Nephron progenitor cell (in vitro differentiated cells): ENCODE measurements around the gene RERE.
A peak's percentile ranks its signal among the peaks of the same experiment; 100 is the strongest.

Source experiments
- DNase-seq: peaks from one replicate; pipeline ENCODE4 v3.0.0; 2021
- H3K27ac Mint-ChIP-seq: 2 replicates; pipeline ENCODE4 v1.8.0; 2021; ENCODE audit warnings: mild to moderate bottlenecking, moderate library complexity, mixed read lengths
- H3K27me3 Mint-ChIP-seq: 2 replicates; pipeline ENCODE4 v1.8.0; 2021; ENCODE audit warnings: mild to moderate bottlenecking, low read depth, mixed read lengths; ENCODE audit not compliant: poor library complexity
- H3K36me3 Mint-ChIP-seq: 2 replicates; pipeline ENCODE4 v1.8.0; 2021; ENCODE audit warnings: low read depth, mixed read lengths
- H3K4me1 Mint-ChIP-seq: 2 replicates; pipeline ENCODE4 v1.8.0; 2021; ENCODE audit warnings: mixed read lengths
- H3K4me3 Mint-ChIP-seq: 2 replicates; pipeline ENCODE4 v1.8.0; 2021; ENCODE audit warnings: mild to moderate bottlenecking, moderate library complexity, mixed read lengths
- H3K9me3 Mint-ChIP-seq: 2 replicates; pipeline ENCODE4 v1.8.0; 2021; ENCODE audit warnings: mild to moderate bottlenecking, moderate library complexity, mixed read lengths
- CTCF ChIP-seq: fragments of 200-600 bp; sonication (generic); IDR thresholded peaks from 2 replicates; pipeline ENCODE4 v1.5.0; 2021; ENCODE audit warnings: antibody characterized with exemption

The RERE gene

DNA sequence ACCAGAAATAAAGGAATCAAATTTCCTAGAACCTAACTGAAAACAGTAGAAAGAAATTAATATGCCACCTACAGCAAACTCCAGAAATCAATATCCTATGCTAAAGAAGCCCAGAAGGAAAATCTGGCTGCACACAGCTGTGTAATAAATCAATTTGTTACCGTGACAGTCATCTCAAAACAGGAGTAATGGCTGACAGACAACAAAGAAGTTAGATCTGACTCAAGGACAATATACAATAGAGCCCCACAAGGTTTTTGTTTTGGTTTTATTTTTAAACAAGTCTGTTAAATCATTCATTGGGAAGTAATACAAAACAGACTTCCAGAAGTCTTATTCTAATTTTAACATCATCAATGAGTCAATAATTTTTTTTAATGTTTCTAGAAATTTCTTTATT, 168.4 kb downstream of the RERE start:
- Mint-ChIP-seq H3K27me3 (no peaks in the 10 kb centered on the region), H3K9me3 (no peaks in the 10 kb centered on the region), H3K4me3 (no peak overlapping the region), H3K27ac (no peak overlapping the region), H3K4me1 (peaks cover 56% of the 10 kb centered on the region), H3K36me3 (peaks cover 51% of the 10 kb centered on the region)
- TF ChIP-seq CTCF = no peak
- DNase-seq = no peak

DNA sequence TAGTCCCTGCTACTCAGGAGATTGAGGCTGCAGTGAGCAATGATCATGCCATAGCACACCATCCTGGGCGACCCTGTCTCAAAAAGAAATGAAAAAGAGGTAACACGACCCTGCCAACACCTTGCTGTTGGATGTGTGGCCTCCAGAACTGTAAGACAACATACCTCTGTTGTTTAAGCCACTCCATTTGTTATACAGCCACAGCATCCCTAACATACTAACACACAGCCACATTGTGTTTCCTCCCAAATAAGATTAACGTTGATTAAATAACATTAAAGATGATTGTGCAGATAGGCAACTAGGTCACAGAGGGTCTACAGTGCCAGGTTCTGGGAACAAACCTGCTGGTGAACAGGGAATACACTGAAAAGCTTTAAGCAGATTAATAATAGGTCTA, 170.4 kb downstream of the RERE start:
- TF ChIP-seq CTCF = no peak
- Mint-ChIP-seq H3K4me3 (no peak overlapping the region), H3K27ac (peak overlapping the region; percentile 53)

DNA sequence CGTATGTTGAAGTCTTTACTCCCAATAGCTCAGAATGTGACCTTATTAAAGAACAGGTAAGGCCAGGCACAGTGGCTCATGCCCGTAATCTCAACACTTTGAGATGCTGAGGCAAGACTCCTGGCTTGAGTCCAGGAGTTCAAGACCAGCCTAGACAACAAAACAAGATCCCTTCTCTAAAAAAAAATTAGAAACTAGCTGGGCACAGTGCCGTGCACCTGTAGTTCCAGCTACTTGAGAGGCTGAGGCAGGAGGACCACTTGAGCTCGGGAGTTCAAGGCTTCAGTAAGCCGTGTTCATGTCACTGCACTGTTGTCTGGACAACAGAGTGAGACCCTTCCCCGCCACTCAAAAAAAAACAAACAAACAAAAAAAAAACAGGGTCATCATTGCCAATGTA, 171.3 kb downstream of the RERE start:
- Mint-ChIP-seq H3K36me3 (peaks cover 46% of the 10 kb centered on the region), H3K4me1 (peaks cover 32% of the 10 kb centered on the region), H3K27me3 (no peaks in the 10 kb centered on the region), H3K27ac (peak overlapping the region; percentile 80), H3K9me3 (no peaks in the 10 kb centered on the region), H3K4me3 (no peak overlapping the region)
- TF ChIP-seq CTCF = no peak
- DNase-seq = no peak

More for the DNA sequence above, 170.4 kb downstream of the RERE start:
- Mint-ChIP-seq H3K4me1 (peaks cover 36% of the 10 kb centered on the region), H3K9me3 (no peaks in the 10 kb centered on the region), H3K27me3 (no peaks in the 10 kb centered on the region), H3K36me3 (peaks cover 46% of the 10 kb centered on the region)
- no peak for DNase-seq

DNA sequence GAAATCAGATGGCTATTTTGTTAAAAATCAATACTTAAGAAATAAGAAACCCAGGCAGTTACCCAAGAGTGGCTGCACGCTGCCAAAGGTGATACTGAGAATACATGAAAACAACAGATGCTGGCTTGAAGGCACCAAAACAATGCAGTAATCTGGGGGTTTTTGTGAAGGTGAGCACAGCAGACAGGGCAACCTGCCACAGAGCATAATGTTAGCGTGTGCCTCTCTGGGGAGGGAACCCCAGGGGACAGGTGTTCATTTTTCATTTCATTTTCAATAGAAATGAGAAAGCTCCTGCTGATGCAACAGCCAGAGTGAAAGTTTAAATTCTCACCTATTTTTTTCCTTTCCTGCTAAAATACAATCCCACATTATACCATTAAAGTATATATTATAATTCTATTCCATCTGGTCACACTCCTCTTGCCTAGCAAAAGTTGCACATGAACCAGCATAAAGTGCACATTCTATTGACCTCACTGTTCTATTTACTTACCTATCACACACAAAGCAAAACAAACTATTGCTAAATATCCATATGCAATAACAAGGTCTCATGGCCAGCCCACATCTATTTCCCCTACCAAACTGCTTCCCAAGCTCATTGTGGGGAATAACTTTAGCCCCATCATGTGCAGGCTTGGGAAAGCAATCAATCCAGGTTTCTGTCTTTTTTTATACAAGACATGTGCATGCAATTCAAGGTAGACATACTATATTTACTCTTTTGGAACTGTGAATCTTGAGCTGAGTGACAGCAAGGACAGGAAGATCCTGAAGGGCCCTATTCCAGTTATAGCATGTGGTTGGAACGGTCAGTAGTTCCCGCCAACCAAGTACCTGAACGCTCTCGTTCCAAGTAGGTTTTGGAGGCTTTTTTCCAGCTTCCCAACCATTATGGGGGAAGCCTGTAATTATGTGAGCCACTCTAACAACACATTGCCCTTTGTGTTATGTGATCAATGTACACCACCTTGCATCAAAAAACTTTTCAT, 173.6 kb downstream of the RERE start:
- H3K4me1 Mint-ChIP-seq = peaks cover 31% of the 10 kb centered on the region
- peaks cover 47% of the 10 kb centered on the region for H3K36me3 Mint-ChIP-seq
- peak overlapping the region; percentile 86 for H3K27ac Mint-ChIP-seq
- no peaks in the 10 kb centered on the region for H3K9me3 Mint-ChIP-seq
- H3K27me3 Mint-ChIP-seq = no peaks in the 10 kb centered on the region
- DNase-seq = no peak
- H3K4me3 Mint-ChIP-seq = no peak overlapping the region
- TF ChIP-seq CTCF = no peak

- Mint-ChIP-seq H3K4me3 (no peak overlapping the region), H3K9me3 (no peaks in the 10 kb centered on the region), H3K27ac (peak overlapping the region; percentile 9), H3K36me3 (peaks cover 43% of the 10 kb centered on the region), H3K4me1 (peaks cover 19% of the 10 kb centered on the region), H3K27me3 (no peaks in the 10 kb centered on the region)
- no peak for DNase-seq
- TF ChIP-seq CTCF = no peak
Measured at GRCh38 chr1:8642114-8642513, 175.3 kb downstream of the RERE start.
